Superior temporal gyrus (tissue), 1 donor: ENCODE results near the gene KDM6B.
A peak's percentile ranks its signal among the peaks of the same experiment; 100 is the strongest.

ENCODE experiments used
- DNase-seq: peaks from one replicate; pipeline ENCODE4 v3.0.0-alpha.2; 2016; ENCODE audit errors: extremely low spot score

KDM6B gene

DNA sequence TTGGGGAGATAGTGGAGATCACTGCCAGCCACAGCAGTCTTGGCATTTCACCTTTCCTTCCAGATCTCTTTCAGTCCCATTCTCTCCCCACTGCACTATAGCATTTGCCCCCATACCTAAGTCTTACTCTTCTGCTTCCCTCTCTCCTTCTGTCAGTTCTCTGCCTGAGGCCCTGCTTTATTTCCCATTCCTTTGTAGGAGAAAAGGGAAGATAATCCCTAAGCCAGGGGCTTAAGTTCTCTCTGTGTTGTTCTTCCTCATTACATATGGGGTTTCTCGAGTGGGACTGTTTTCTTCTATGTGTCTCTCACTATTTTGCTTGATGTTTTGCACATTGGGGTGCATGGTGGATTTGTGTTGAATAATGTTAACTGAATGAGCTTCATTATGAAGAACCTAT lies 6.4 kb downstream of the KDM6B start:
- DNase-seq: no peak

DNA sequence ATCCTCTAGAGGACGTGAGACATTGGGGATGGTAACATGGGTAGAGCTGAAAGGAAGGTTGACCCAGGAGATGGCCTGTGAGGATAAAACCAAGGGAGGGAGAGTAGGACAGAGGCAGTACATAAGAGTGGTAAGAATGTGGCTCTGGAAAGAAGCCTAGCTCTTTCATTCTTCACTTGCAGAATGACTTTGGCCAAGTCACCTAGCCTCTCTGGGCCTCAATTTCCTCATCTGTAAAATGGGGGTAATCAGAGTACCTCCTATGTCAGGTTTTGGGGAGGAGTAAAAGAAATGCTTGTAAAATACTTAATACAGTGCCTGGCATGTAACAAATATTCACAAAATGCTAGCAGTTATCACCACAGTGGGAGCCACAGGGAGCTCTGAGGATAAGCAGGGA lies 6.9 kb downstream of the KDM6B start:
- no peak for DNase-seq

DNA sequence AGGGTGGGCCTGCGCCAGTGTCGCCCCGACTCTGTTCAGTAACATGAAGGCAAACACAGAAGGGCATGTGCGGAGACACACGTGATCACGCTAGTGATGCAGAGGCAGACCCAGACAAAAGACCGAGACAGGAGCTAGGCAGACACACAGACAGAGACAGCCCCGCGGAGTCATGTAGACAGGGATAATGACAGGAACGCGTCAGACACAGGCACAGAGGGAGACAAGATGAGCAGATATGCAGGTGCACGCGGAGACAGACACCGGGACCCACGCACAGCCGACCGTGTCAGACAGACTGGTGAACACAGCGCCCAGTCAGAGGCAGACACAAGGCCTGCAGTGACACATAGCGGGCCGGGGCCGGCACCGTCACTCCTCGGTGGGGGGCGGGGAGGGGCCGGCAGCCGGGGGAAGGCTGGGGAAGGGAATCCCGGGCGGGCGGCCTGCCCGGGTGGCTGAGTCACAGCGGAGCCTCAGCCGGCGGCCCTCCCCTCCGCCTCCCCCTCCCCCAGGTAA lies 7.4 kb downstream of the KDM6B start:
- peak; percentile 73 for DNase-seq

DNA sequence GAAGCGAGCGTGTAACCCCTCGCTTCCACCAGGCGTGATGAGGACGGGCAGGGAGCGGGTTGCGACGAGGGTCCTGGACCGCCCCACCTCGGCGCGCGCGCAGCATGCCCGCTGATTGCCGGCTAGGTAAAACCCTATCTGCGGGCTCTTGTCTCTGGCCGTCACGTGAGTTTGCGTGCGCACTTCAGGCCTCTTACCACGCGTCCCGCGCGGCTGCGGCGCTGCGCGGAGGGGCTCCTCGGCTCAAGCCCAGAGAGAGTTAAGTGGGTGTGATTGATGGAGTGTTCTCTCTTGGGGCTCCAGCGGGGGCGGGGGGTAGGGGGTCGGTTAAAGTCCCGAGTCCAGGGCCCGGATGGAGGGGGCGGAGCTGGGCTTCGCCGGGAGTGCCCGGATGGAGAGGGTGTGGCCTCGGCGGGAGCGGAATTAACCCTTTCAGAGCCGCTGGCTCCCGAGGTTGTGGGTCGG lies 7.9 kb downstream of the KDM6B start:
- peak; percentile 92 for DNase-seq

DNA sequence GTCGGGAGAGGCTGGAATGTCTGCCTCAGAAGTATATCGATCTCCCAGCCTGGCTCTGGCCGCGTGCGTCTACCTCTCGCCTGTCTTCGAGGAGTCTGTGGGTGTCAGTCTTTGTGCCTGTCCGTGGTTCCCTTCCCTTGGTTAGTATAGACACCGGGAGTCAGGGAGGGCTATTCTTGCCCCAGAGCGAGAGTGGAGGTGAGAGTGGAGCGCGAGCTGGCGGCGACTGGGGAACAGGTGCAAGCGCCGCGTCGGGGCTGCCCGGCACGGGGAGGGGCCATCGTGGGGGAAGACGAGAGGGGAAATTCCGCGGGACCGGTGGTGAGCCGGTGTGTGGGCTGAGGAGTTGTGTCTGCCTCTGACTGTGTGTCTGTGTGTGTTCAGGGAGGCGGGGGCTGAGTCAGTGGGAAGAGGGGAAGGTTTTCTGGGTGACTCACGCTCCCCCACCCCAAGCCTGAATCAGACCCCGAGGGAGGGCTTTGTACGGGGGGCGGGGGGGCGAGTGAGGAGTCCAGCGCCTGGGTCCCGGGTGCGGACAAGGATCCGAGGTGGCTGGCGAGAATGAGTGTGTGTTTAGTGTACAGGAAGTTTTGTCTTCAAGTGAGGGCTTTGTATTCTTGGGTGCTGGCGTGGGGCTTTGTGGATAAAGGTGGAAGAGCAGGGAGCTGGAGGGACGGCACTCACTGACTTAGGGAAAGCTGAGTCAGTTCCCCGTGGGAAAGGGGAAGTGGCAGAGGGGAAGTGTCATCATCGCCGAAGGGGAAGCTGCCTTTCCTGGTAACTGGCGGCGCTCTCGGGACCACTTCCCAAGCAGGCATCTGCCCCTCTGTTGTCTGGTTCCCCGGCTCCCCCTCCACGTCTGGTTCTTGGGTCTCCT lies 8.6 kb downstream of the KDM6B start:
- no peak for DNase-seq

DNA sequence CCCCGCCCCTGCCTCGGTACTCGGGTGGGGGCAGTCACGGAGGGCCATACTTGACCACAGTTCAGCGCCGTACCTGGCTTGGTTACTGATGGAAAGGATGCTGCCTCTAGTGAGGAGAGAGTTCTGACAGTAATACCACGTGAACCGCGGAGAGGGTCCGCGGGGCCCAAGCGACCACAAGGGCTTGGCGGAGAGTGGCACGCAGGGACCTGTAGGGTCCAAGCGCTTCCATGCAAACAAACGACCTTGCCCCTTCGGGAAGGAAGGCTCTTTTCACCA lies 9.2 kb downstream of the KDM6B start:
- peak; percentile 54 for DNase-seq

DNA sequence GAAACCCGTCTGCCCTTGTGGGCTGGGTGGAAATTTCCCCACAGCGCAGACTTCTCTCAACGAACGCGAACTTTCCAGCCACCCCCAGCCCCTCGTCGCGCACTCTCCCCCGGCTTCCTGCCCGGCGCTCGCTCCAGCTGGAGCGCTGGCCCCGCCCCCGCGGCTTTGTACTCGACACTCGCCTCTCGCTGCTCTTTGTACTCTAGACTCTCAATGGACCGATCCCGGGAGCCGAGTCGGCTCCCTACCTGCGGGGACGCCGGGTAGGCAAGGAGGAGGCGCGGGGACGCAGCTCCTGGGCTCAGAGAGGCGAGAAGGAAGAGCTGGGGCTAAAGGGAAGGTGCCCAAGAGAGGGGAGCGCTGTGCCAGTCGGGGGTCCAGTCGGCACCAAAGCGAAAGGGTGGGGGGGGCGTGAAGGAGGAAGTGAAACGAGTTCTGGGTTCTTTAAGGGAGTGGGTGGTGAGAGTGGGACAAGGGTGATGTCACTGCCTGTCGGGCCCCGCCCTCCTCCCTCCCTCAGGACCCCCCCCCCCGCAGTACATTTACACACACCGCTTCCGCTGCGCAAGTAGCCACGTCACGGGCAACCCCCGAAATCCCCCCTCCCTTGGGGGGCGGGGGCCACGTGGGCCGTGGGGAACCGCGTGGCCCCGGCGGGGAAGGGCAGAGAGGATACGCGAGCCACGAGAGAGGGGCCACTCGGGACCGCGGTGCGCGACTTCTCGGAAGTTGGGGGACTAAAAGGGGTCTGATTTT lies 9.7 kb downstream of the KDM6B start:
- peak; percentile 46 for DNase-seq

DNA sequence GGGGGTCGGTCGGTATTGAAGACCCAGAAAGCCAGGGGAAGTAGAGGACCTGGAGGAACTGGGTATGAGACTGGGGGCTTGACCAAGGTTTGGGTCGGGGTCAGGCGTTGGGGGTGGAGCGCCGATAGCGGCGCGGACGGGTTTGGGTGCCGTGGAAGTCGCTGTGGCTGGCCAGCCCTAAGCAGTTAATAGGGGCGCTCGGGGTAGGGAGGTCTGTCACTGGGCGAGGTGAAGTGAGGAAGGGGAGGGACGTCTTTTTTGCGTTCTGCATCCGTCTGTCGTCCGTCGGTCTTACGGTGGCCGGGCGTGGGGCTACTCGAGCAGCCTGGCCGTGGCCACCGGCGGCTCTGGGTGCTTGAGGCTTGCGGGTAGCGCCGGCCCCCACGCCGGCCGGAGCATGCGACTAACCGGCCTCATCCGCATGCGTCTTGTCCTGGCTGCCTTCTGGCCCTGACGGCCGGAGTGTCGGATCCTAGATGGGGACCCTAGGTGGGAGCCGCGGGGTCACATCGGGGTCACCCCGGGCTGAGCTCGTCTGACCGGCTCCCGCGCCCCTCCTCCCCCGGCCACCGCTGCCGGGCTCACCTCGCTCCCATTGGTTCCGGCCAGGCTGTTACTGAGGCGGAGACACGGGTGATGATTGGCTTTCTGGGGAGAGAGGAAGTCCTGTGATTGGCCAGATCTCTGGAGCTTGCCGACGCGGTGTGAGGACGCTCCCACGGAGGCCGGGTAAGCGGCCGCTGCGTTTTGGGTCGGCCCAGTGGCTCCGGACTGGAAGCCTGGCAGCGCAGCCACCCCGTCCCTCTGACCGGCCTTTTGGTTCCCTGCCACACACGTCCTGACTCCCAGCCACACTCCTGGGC lies 10.5 kb downstream of the KDM6B start:
- peak; percentile 99 for DNase-seq

DNA sequence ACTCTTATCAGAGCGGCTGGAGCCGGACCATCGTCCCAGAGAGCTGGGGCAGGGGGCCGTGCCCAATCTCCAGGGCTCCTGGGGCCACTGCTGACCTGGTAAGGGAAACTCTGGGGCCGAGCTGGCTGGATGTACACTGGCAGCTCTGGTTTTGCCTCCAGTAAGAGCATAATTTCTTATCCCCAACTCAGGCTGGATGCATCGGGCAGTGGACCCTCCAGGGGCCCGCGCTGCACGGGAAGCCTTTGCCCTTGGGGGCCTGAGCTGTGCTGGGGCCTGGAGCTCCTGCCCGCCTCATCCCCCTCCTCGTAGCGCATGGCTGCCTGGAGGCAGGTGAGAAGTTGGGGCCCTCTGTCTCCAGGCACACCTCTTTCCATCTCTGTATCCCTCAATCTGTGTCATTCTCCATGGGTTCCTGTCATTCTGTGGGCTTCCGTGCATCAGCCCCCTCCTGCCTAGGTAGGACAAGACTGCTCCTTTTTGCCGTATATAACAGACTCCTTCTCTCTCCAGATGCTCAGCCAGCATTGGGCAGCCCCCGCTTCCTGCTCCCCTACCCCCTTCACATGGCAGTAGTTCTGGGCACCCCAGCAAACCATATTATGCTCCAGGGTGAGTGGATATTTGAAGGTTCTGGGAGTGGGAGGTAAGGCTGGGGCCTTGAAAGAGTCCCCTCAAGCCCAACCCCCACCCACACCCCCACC lies 11.5 kb downstream of the KDM6B start:
- DNase-seq: no peak

DNA sequence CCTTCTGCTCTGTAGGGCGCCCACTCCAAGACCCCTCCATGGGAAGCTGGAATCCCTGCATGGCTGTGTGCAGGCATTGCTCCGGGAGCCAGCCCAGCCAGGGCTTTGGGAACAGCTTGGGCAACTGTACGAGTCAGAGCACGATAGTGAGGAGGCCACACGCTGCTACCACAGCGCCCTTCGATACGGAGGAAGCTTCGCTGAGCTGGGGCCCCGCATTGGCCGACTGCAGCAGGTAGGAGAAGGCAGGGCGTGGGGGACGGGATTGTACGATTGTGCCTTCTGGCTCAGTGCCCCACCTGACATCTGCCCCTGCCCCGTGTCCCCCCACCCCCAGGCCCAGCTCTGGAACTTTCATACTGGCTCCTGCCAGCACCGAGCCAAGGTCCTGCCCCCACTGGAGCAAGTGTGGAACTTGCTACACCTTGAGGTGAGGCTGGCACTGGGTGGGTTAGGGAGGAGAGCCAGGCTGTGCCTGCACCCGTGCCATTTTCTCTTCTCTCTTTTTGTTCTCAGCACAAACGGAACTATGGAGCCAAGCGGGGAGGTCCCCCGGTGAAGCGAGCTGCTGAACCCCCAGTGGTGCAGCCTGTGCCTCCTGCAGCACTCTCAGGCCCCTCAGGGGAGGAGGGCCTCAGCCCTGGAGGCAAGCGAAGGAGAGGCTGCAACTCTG lies 12.2 kb downstream of the KDM6B start:
- DNase-seq: no peak

DNA sequence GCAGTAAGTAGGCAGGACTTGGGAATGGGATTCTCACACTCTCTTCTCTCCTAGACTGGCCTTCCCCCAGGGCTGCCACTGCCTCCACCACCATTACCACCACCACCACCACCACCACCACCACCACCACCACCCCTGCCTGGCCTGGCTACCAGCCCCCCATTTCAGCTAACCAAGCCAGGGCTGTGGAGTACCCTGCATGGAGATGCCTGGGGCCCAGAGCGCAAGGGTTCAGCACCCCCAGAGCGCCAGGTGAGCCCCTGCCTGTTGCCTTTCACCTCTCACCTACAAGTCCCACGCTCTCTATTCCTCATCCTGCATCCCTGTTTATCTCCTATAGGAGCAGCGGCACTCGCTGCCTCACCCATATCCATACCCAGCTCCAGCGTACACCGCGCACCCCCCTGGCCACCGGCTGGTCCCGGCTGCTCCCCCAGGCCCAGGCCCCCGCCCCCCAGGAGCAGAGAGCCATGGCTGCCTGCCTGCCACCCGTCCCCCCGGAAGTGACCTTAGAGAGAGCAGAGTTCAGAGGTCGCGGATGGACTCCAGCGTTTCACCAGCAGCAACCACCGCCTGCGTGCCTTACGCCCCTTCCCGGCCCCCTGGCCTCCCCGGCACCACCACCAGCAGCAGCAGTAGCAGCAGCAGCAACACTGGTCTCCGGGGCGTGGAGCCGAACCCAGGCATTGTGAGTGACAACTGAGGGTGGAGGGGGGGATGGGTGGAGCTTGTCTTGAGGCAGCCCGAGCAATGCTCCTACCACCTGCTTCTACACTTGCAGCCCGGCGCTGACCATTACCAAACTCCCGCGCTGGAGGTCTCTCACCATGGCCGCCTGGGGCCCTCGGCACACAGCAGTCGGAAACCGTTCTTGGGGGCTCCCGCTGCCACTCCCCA lies 13.0 kb downstream of the KDM6B start:
- DNase-seq: no peak

DNA sequence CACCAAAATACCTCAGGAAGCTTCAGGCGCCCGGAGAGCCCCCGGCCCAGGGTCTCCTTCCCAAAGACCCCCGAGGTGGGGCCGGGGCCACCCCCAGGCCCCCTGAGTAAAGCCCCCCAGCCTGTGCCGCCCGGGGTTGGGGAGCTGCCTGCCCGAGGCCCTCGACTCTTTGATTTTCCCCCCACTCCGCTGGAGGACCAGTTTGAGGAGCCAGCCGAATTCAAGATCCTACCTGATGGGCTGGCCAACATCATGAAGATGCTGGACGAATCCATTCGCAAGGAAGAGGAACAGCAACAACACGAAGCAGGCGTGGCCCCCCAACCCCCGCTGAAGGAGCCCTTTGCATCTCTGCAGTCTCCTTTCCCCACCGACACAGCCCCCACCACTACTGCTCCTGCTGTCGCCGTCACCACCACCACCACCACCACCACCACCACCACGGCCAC lies 14.1 kb downstream of the KDM6B start:
- DNase-seq: no peak

DNA sequence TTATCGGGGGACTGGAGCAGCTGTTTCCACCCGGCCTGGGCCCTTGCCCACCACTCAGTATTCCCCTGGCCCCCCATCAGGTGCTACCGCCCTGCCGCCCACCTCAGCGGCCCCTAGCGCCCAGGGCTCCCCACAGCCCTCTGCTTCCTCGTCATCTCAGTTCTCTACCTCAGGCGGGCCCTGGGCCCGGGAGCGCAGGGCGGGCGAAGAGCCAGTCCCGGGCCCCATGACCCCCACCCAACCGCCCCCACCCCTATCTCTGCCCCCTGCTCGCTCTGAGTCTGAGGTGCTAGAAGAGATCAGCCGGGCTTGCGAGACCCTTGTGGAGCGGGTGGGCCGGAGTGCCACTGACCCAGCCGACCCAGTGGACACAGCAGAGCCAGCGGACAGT lies 14.7 kb downstream of the KDM6B start:
- DNase-seq: no peak

DNA sequence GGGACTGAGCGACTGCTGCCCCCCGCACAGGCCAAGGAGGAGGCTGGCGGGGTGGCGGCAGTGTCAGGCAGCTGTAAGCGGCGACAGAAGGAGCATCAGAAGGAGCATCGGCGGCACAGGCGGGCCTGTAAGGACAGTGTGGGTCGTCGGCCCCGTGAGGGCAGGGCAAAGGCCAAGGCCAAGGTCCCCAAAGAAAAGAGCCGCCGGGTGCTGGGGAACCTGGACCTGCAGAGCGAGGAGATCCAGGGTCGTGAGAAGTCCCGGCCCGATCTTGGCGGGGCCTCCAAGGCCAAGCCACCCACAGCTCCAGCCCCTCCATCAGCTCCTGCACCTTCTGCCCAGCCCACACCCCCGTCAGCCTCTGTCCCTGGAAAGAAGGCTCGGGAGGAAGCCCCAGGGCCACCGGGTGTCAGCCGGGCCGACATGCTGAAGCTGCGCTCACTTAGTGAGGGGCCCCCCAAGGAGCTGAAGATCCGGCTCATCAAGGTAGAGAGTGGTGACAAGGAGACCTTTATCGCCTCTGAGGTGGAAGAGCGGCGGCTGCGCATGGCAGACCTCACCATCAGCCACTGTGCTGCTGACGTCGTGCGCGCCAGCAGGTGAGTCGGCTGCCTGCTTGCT lies 15.2 kb downstream of the KDM6B start:
- no peak for DNase-seq

DNA sequence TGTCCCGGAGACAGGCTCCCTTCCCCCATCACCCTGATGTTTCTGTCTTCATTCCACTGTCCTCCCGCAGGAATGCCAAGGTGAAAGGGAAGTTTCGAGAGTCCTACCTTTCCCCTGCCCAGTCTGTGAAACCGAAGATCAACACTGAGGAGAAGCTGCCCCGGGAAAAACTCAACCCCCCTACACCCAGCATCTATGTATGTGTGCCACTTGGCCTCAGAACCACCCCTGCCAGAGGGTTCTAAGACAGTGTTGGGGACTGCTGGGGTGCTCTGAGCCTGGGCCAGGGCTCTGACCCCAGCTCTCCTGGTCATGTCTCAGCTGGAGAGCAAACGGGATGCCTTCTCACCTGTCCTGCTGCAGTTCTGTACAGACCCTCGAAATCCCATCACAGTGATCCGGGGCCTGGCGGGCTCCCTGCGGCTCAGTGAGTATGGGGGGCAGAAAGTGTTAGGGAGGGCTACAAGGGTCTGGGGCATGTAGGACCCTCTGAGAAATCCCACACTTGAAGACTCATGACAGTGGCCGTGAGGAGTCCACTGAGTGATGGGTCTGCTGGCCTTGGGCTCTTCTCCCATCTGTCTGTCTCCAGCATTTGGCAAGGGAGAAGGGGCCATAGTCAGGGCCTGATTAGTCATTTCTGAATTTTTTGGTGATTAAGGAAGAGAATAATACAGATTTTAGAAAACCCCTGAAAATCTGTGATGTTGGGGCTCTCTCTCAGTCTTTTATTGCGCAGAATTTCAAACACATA lies 15.9 kb downstream of the KDM6B start:
- DNase-seq: no peak

DNA sequence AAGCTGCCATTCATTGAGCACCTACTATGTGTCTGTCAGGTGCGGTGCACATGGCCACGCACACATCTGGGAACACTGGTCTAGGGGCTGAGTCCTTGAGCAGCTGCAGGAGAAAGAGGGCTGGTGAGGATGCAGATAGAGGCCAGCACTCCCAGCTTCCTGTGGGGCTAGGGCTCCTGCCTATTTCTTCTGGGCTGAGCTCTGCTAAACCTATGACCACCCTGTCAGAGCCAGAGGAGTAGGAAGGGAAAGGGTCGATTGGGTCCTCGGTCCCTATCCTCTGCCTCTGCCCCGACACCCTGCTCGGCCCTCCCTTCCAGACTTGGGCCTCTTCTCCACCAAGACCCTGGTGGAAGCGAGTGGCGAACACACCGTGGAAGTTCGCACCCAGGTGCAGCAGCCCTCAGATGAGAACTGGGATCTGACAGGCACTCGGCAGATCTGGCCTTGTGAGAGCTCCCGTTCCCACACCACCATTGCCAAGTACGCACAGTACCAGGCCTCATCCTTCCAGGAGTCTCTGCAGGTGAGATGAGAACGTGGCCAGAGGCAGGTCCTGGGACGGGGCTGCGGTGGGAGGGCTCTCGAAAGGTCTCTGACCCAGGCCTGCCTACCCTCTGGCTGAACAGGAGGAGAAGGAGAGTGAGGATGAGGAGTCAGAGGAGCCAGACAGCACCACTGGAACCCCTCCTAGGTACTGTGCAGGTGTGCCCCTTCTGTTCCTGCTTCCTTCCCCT lies 16.9 kb downstream of the KDM6B start:
- no peak for DNase-seq

DNA sequence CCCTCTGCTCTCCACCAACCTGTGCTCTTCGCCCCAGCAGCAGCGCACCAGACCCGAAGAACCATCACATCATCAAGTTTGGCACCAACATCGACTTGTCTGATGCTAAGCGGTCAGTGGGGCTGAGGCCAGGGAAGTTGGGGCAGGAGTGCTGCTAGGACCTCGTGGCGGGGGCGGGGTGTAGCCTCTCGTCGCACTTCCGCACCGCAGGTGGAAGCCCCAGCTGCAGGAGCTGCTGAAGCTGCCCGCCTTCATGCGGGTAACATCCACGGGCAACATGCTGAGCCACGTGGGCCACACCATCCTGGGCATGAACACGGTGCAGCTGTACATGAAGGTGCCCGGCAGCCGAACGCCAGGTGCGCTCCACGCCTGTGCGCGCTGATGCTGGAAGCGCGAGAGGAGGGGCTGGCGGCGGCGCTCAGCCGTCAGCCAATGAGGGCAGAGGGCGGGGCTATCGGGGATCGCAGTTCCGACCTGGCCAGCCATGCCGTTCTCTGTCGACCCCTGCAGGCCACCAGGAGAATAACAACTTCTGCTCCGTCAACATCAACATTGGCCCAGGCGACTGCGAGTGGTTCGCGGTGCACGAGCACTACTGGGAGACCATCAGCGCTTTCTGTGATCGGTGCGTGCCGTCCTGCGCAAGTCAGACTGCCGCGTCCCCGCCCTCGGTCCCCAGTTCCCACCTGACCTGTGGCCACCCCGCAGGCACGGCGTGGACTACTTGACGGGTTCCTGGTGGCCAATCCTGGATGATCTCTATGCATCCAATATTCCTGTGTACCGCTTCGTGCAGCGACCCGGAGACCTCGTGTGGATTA lies 17.6 kb downstream of the KDM6B start:
- DNase-seq: peak; percentile 94
